Hematopoietic multipotent progenitor cell treated with erythropoietin and hydrocortisone succinate and interleukin-3 and kit ligand, for 6 days (in vitro differentiated cells): ENCODE measurements around the gene ARRB1.
"Not testable (repeated sequence)": the region's sequence is repeated elsewhere in the genome, so short reads cannot be mapped to it uniquely, and the experiment has no call there.

Experiments
- DNase-seq: peaks from one replicate; pipeline ENCODE4 v3.0.0-alpha.2; 2015

The ARRB1 gene

DNA sequence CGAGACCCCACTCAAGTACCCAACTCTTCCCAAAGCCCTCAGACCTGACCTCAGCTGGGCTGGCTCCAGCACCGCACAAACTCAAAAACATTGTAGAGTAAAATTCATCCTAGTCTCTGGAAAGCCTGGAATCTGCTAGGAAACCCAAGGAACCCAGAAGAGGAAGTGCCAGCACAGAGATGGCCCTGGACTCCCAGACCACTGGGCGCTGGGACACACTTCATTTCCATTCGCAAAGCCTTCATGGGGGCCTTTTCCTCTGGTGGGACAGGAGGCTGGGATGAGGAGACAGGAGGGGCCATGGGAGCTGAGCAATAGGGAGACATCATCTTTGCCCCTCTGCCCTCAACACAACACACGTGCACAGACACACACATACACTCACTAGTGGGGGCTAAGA is 30.8 kb downstream of the ARRB1 start:
- DNase-seq = no peak

DNA sequence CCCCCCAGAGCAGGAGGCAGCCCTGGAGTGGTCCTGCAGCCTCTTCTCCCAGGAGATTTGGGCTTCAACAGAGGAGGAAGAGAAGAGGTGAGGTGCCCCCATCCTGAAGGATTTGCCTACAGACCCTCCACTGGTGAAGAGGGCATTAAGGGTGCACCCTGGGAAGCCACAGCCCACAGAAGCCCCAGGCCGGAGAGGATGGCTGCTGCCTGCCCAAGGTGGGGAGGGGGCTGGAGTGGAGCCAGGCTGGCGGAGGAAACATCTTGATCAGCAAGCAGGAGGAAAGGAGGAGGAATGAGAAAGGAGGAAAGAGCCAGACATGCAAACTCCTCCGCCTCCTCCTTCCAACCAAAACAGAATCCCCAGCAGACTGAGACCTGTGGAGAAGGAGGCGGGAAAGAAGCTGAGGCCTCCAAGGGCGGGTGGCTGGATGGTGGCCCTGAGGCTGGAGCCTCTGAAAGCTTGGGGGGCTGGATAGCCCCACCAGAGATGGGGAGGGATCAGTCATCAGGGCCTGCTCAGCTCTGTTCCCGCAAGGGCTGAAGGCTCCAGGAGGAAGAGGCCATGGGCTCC is 31.3 kb downstream of the ARRB1 start:
- DNase-seq = no peak

DNA sequence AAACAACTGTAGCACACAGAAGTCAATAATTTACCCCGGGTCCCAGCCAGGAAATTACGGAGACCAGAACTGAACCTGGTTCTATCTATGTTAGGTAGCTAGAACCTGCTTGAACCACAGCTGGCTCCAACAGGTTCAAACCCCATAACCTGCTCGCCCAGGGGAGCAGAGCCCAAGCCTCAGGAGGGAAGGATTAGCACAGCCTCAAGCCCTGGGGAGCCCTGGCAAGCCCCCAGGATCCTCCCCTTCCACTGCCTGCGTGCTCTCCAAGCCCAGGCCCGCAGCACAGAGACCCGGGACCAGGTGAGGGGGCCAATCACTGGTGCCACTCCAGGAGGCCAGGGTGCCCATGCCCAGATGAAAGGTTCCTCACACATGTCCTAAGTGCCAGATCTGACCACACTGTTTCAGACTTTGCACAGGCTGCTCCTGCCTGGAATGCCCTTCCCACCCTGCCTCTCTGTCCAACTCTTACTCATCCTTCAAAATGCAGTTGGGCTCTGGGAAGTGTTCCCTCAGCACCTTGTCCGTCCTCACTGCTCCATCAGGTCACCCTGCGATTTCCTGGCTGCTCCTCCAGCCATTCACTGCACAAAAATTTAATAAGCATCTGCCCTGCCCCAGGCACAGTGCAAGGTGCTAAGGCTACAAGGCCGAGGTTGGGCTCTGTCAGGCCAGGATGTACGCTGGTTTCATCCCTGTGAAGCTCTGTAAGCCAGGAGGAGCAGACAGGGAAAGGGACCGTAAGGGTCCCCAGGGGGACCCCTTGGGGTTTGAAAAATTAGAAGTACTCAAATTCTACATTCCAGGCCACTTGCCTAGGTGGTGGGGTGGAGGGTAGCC is 32.2 kb downstream of the ARRB1 start:
- no peak for DNase-seq

DNA sequence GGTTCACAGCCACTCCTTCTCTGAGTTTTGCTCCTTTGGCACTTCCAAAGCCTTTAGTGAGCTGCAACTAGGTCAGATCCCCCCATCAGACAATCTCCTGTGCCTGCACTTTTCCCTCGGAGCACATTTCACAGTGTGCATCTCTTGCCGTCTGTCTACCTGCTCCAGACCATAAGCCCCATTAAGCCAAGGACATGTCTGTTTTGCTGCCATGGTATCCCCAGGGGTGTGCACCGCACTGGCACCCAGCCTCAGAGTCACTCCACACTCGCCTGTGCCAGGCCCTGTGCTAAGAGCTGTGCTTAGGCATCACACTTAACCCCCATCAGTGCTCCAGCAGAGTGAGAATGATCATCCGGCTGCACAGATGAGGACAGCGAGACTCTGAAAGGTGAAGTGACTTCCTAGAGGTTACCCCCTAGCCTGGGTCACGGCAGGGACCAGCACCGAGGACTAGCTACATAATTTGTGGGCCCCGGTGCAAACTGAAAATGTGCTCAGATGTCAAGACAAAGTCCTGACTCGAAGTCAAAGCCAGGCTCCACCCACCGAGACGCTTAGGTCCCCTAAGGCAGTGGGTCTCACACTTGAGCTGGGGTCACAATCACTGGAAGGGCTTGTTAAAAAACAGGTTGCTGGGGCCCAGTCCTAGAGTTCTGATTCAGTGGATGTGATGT is 33.9 kb downstream of the ARRB1 start:
- no peak for DNase-seq

DNA sequence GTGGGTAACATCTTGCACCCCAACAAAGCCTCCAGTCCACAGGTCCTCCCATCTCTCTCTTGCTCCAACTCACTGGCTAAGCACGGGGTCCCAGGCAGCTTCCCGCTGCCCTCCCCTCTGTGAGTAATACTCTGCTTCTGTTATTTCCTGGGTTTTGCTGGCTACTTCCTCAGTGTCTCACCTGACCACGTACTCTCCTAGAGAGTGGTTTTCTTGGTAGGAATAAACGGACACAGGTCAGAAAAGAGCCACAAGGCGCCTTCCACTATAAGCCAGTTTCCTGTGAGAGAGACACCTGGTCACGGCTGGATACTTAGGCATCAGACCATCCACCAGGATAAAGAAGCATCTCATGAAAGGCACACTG is 36.0 kb downstream of the ARRB1 start:
- no peak for DNase-seq

DNA sequence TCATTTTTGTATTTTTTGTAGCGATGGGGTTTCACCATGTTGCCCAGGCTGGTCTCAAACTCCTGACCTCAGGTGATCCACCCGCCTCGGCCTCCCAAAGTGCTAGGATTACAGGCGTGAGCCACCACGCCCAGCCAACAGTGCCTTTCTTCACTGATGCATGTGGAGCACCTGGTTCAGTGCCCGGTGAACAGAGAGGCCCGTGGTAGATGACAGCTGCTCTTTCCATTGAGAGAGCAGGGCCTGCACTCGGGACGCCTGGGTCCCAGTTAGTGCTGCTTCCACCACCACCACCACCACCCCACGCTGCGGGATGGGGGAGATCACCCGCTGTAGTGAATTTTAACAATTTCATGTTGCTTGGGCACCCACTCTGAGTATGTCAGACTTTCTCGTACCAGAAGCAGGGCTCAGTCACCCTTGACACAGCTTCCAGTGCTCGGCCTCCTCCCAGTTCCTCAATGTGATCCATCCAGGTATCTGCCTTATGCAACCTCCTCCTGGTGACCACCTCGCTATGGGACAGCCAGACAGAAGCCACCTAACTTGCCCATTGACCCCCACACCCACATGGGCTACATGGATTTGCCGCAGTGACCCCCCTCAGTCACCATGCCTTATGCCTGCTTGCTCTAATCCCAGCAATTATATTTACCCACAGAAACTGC is 36.6 kb downstream of the ARRB1 start:
- DNase-seq = no peak

DNA sequence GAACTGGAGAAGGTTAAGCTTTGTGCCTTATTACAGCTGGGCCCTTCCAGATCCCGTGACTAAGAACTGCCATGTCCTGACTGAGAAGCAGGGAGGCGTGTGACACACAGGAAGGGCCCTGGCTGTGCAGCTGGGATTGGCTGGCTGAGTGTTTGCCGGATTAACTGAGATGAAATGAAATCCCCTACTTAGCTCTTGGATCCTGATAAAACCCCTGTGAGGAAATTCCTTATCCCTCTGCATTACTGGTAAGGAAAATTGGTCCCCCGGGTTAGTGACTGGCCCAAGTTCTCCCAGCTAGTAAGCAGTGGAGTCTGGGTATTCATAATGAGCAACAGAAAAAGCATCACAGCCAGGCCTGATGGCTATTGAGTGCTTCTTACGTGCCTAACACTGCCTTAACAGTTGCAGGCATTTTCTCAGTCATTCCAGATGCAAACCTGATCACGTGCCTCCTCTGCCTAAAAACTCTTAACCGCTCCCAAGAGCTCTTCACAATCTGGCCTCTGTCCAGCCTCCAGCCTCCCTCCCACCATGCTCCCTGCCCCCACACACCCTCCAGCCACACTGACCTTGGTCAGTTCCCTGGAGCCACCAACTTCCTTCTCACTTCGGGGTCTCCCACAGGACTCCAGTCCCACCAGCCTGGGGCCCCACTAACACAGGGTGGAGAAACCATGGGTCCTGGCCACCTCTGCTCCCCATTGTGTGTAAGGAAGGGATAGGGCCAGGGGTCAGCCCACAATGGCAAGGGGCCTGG is 37.8 kb downstream of the ARRB1 start:
- no peak for DNase-seq

DNA sequence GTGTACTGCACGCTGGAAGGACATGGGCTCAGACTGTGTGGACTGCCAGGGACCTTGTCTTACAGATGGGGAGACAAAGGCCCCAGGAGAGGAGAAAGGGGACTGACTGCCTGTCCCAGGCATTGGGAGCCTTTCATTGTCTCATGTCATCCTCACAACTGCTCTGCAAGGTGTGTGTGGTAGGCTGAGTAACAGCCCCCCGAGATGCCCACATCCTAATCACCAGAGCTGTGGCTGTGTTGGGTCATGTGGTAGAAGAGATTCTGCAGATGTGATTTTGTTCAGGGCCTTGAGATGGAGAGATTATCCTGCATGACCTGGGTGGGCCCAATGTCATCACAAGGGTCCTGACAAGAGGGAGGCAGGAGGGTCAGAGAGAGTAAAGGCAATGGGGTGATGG is 39.1 kb downstream of the ARRB1 start:
- DNase-seq = no peak

DNA sequence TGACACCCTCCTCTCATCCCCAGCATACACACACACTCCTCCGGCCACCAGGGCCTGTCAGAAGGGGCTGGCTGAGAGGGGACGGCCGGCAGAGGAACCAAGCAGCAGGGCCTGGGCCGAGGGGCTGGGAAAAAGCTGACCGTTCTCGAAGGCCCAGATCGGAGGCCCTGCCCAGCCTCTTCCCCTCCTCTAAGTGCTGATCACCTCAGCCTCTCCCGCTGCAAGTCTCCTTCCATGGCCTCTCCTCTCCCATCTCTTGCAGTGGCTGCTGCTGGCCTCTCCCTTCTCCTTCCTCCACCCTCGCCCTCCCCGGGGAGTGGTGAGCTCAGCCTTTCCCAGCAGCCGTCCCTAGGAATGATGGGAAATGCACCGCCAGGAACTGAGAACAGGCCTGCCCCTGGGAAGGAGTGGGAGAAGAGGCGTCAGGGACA is 39.6 kb downstream of the ARRB1 start:
- no peak for DNase-seq

DNA sequence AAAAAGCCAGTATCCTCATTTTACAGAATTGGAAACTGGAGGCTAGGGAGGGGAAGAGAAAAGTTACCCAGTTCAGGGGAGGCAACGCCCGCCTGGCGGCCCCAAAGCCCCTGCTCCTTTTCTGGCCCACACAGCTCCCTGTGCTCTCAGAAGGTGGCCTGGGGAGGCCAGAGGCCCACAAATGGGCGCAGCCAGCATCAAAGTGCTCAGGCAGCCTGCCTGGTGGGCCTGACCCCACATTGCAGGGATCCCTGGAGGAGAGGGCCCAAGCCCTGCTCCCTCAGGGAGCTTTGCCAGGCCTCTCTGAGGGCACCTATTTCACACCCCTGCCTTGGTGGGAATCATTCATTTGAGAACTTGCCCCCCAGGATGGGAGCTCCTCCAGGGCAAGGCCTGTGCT is 42.5 kb downstream of the ARRB1 start:
- no peak for DNase-seq

DNA sequence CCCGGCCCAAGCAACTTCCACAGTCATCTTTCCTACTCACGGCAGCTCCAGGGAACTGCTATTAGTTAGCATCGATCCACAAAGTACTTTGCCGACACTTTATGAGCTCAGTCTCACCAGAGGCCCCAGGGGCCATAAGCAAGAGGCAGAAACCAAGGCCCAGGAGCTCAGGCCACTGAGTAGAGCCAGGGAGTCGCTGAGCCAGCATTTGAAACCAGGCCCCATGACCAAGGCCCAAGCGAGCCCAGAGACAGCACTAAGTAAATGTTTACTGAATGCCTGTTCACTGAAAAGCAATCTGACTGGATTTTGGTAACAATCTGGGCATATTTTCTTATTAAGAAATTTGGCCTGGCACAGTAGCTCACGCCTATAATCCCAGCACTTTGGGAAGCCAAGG is 43.3 kb downstream of the ARRB1 start:
- DNase-seq = no peak

DNA sequence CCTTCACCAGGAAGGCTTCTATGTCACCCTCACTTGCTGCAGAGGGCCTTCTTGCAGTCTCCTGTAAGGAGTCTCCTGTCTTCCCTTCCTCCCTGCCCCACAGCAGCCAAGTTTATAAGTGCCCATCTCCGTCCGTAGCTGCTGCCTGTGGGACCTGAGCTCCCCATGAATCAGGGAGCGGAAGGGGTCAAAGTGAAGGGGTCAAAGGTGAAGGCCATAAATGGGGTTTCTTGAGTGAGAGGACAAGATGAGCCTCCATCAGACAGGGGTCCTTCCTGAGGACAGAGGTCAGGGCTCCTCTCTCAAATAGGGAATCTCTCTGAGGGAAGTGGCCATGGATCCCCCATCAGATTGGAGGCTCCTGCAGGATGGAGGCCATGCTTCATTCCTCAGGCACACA is 44.4 kb downstream of the ARRB1 start:
- no peak for DNase-seq

DNA sequence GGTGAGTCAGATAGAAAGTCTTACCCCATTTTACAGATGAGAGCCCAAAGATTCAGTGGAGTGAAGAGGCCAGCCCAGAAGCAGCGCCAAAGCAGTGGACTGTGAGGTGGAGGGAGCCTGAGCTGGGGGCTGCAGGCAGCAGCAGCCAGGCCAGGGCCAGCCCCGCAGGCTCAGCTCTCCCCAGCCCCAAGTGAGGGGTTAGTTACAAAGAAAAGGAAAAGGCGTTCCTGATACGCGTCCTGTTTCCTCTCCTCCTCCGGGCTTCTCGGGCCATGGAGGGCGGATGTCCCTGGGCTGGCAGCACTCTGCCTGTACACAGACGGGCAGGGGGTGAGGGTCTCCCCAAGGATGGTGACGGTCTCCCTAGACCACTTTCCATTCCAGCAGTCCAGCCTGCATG is 44.9 kb downstream of the ARRB1 start:
- no peak for DNase-seq

DNA sequence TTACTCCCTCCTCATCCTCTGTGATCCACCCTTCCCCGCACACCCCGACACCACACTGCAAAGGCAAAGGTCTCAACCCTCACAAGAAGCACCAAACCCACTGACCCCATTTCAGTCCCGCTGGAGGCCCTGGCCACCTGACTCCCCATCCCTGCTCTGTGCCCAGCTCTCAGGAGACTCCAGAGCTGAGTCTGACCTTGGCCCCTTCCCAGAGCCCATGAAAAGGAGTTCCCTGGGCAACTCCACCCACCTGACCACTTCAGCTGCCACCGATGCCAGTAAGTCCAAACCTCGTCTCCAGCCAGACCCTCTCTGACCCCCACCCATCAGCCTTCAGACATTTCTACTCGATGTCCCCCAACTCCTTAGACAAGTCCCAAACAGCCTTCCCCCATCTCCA is 45.5 kb downstream of the ARRB1 start:
- DNase-seq = no peak

DNA sequence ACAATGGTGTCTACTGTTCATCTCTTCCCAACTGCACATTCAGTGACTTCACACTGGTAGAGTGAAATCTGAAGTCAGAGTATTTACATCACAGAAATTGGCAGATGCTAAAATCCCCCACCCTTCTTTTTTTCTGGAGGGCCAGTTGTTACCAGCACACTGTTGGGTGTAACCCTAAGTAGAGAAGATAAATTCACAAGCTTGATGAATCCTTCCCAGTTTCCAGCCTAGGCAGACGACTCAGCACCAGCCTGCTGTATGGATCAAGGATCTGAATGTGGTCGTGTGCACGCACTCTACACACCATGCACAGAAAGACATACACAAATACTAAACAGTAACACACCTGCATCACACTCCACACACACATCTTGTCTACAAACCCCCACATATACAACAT is 46.0 kb downstream of the ARRB1 start:
- DNase-seq = no peak

DNA sequence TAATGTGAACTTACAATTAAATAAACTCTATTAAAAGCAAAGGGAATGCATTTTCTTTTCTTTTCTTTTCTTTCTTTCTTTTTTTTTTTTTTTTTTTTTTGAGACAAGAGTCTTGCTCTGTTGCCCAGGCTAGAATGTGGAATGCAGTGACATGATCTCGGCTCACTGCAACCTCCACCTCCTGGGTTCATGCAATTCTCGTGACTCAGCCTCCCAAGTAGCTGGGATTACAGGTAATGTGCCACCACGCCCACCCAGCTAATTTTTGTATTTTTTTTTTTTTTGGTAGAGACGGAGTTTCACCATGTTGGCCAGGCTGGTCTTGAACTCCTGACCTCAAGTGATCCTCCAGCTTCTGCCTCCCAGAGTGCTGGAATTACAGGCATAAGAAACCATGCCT is 46.5 kb downstream of the ARRB1 start:
- not testable (repeated sequence) for DNase-seq

DNA sequence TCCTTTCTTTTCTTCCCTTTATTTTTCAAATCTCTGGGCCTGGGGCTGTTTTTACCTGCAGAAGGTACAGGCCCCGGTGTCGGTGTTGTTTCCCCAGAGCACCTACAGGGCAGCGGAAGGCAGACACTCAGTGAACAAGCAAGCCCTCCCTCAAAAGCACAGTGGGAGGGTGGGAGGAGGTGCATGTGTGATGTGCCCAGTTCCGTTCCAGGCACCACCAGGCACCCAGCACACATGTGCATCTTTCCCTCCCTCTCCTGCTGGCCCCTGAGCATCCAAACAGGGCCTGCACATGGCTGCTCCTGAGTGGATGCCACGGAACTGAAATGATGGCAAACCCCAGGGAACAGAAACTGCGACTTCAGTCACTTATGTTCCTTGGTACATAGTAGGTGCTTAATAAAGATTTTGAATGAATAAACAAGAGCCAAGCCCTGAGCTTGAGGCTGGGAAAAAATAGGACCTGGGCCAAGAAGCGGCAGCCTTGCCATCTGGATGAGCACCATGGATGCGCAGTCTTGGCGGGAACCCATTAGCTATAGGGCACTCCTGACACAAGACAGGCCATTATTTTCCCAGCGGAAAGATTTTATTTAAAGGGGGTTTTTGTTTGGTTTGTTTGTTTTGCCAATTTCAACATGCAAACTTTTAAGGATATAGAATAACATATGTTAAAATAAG is 47.8 kb downstream of the ARRB1 start:
- DNase-seq = no peak

DNA sequence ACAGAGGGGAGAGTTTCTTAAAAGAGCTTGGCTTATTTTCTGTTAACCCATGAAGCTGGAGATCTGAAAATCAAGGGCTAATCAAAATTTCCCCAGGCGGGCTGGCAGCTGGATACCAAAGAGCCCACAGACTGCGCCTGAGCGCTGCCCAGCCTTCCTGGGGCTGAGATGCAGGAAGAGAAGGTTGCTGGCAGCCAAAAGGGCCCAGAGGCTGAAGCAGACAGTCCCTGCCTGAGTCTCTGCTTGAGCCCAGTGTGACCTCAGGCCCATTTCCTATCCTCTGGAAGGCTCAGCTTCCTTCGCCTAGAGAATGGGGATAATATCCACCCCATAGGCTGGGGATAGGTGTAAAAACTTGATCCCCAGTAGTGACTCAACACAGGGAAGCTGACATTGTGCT is 49.1 kb downstream of the ARRB1 start:
- no peak for DNase-seq

DNA sequence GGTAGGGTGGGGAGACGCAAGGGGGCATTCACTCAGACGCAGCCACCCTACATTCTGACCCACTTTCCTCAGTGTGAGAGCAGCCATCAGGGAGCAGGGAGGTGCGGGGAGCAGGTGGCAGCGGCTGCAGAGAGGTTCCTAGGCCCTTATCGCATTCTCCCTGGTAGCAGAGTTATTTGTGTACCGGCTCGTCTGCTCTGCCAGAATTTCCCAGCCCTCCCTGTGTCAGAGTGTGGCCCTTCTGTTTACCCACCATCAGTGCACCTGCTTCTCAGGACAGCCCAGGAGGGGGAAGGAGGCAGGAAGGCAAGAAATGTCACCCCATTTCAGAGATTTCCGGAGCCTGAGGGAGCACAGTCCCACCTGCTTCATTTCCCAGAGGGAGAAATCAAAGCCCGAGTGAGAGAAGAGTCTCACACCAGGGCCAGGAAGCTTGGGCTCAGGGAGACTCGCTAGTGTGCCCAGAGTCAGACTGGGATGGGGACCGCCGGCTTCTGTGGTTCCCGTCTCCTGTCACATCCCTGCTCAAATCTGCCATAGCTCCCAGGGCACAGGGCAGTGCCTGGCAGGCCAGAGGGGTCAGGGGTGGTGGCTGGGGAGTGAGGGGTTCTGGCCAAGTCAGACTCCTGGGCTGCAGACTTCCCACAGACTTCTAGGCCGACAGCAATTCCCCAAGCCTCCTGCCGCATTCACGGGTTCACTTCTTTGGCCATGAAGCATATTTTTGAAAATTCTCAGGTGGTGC is 49.7 kb downstream of the ARRB1 start:
- DNase-seq = no peak

DNA sequence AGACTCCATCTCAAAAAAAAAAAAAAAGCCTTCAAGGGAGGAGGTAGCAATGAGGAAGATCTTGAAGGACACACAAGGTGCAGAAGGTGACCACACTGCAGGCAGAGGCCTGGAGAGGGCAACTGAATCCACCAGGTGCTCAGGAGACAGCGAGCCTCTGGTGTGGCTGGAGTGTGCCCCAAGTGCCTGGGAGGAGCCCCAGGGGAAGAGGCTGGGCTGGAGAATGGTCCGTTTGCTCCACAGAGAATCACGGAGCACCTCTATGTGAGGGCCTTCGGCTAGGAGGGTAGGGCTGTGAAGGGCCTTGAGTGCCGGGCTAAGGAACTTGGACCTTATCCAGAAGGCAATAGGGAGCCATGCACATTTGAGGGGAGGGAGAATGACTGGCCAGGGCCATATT is 50.3 kb downstream of the ARRB1 start:
- no peak for DNase-seq

DNA sequence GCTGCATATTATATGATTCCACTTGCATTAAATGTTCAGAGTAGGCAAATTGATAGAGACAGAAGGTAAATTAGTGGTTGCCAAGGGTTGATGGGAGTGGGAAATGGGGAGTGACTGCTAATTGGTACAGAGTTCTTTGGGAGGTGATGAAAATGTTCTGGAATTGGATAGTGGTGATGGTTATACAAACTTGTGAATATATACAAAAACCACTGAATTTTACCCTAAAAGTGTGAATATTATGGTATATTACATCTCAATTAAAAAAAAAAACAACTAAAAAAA is 52.5 kb downstream of the ARRB1 start:
- no peak for DNase-seq
